ENCODE data around the gene BCL2L2. TPM values are rescaled to one million over a fixed set of nuclear protein-coding genes. Genes with fewer than 3 reads are reported as not detected.

The BCL2L2 gene
- total and polyA plus RNA-seq, 2 of the 8 experiments (the other 6 are each of a cell fraction or from before 2014, with no cell fraction given), result 9.3 to 13.8 TPM

DNA sequence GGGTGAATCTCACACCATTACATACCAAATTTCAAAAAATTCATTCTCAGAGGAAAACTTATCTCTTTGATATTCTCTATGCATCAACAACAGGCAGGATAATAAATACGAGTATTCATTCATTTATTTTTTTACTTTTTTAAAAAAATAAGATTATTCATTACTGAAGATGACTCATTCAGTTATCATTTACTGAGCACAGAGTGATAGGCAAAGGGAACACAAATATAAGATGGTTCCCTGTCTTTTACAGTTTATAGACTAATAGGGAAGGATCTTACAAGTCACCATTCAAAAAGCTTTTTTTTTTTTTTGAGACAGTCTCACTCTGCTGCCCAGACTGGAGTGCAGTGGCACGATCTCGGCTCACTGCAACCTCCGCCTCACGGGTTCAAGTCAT, 9.7 kb downstream of the BCL2L2 start:
- Histone ChIP-seq H4K5ac (ENCODE audit: insufficient read length, low read depth, low read length) (no peak overlapping the region), H4K8ac (ENCODE audit: extremely low read depth, insufficient read depth, low read length) (no peak overlapping the region), H3K27me3 (replicated peaks in 1 of 4; ENCODE audit: control insufficient read depth in 3 of 4, extremely low read depth in 1 of 4, insufficient read depth in 3 of 4, low read length in 3 of 4) (no peaks in the 10 kb centered on the region), H3K23me2 (ENCODE audit: low read depth, low read length) (peaks cover 6% of the 10 kb centered on the region), H3K4me3 (ENCODE audit: extremely low read depth in 1 of 4, insufficient read depth in 2 of 4, low read depth in 3 of 4, low read length in 4 of 4) (no peak overlapping the region), H3K23ac (ENCODE audit: insufficient read length) (no peak overlapping the region), H2BK20ac (ENCODE audit: low read length) (no peak overlapping the region), H4K20me1 (replicated peaks in 1 of 2; ENCODE audit: control insufficient read depth in 1 of 2, insufficient read depth in 2 of 2, low read length in 2 of 2) (no peaks in the 10 kb centered on the region), H3K4ac (replicated peaks; ENCODE audit: insufficient read length, low read depth, low read length) (no peak overlapping the region), H4K91ac (replicated peaks; ENCODE audit: insufficient read length, low read length) (no peak overlapping the region), H2BK5ac (ENCODE audit: low read depth, low read length) (no peak overlapping the region), H2AFZ (ENCODE audit: low read length) (no peak overlapping the region), H2BK120ac (replicated peaks; ENCODE audit: low read depth, low read length) (no peak overlapping the region), H3K14ac (ENCODE audit: insufficient read length) (no peak overlapping the region), H3K36me3 (ENCODE audit: control insufficient read depth in 2 of 4, insufficient read depth in 4 of 4, low read length in 3 of 4) (0 out of 8 replicates have a peak, but pooled peaks cover 0 to 3% (median 0%) of the 10 kb centered on the region in 4 experiments), H3K79me2 (ENCODE audit: control insufficient read depth in 1 of 2, insufficient read depth in 2 of 2, low read length in 2 of 2) (no peaks in the 10 kb centered on the region), H3K9ac (replicated peaks in 1 of 4; ENCODE audit: extremely low read depth in 1 of 4, low read depth in 3 of 4, low read length in 3 of 4) (no peak overlapping the region), H2BK12ac (ENCODE audit: low read depth, low read length) (no peak overlapping the region), H3K4me1 (replicated peaks in 1 of 4; ENCODE audit: control insufficient read depth in 3 of 4, insufficient read depth in 4 of 4, low read length in 3 of 4) (peaks cover 0 to 6% (median 1%) of the 10 kb centered on the region in 4 experiments; a peak in 6 of 7 replicates), H3K9me3 (ENCODE audit: insufficient read depth in 2 of 2, low read depth in 1 of 2, low read length in 1 of 2) (no peaks in the 10 kb centered on the region), H3K18ac (ENCODE audit: extremely low read depth, low read length) (no peak overlapping the region), H3K79me1 (ENCODE audit: low read depth, low read length) (no peaks in the 10 kb centered on the region), H2AK5ac (ENCODE audit: low read depth, low read length) (no peak overlapping the region), H3K56ac (replicated peaks; ENCODE audit: insufficient read length, low read depth, low read length) (no peak overlapping the region), H2BK15ac (ENCODE audit: low read length) (no peak overlapping the region), H3K27ac (ENCODE audit: low read depth, low read length) (no peak overlapping the region), H3K4me2 (ENCODE audit: insufficient read depth in 1 of 2, low read depth in 2 of 2, low read length in 2 of 2) (no peak overlapping the region)
- FAIRE-seq (no peak), DNase-seq (ENCODE audit: low read depth in 1 of 2, low spot score in 2 of 2) (no peak)
- CTCF ChIA-PET (ENCODE audit: partially characterized antibody), result interaction anchor here (0.8 to 1.0 kb wide), 3 partner anchors 11 to 61 kb away, joined by 3 to 4 read pairs (median 3); partner anchors contain the start of gene CMTM5
- POLR2A ChIA-PET (ENCODE audit: partially characterized antibody), result interaction anchor here (1.4 kb wide), 1 partner anchor 49 kb away, joined by 3 read pairs; no protein-coding TSS in a partner anchor
- TF ChIP-seq BACH1 (IDR thresholded peaks at IDR 0.05; ENCODE audit: low read length), result no peak
- TF ChIP-seq EP300 (IDR thresholded peaks at IDR 0.05; ENCODE audit: borderline replicate concordance in 1 of 2, low read depth in 2 of 2, low read length in 2 of 2), result no peak
- 87% methylated on average over 5 of the region's 5 CpGs; no CpG with 5 or more reads in 1 of the 2 experiments for WGBS, 2 experiments (ENCODE audit: extremely low coverage in 1 of 2, insufficient coverage in 1 of 2, insufficient read length in 1 of 2, insufficient replicate concordance in 2 of 2, low coverage in 1 of 2, low lambda C conversion rate in 2 of 2, missing lambda C conversion rate in 1 of 2)

Data from H1 (cell line).